ENCODE data around the gene LASP1NB.

Gene LASP1NB

DNA sequence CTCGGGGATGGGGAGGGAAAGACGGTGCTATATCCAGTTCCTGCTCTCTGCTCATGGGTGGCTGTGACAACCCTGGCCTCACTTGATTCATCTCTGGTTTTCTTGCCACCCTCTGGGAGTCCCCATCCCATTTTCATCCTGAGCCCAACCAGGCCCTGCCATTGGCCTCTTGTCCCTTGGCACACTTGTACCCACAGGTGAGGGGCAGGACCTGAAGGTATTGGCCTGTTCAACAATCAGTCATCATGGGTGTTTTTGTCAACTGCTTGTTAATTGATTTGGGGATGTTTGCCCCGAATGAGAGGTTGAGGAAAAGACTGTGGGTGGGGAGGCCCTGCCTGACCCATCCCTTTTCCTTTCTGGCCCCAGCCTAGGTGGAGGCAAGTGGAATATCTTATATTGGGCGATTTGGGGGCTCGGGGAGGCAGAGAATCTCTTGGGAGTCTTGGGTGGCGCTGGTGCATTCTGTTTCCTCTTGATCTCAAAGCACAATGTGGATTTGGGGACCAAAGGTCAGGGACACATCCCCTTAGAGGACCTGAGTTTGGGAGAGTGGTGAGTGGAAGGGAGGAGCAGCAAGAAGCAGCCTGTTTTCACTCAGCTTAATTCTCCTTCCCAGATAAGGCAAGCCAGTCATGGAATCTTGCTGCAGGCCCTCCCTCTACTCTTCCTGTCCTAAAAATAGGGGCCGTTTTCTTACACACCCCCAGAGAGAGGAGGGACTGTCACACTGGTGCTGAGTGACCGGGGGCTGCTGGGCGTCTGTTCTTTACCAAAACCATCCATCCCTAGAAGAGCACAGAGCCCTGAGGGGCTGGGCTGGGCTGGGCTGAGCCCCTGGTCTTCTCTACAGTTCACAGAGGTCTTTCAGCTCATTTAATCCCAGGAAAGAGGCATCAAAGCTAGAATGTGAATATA lies 4.8 kb upstream of the LASP1NB start (continued):
- TF ChIP-seq RXRA (IDR thresholded peaks at IDR 0.05; ENCODE audit: borderline replicate concordance, low read depth) (no peak), EP300 (IDR thresholded peaks at IDR 0.05; ENCODE audit: borderline replicate concordance in 1 of 2, low read depth in 1 of 2, low read length in 1 of 2) (no peak), FOXJ3 (CRISPR knock-in tag; IDR thresholded peaks at IDR 0.05) (no peak)
- TF ChIP-seq, protein P1, sequence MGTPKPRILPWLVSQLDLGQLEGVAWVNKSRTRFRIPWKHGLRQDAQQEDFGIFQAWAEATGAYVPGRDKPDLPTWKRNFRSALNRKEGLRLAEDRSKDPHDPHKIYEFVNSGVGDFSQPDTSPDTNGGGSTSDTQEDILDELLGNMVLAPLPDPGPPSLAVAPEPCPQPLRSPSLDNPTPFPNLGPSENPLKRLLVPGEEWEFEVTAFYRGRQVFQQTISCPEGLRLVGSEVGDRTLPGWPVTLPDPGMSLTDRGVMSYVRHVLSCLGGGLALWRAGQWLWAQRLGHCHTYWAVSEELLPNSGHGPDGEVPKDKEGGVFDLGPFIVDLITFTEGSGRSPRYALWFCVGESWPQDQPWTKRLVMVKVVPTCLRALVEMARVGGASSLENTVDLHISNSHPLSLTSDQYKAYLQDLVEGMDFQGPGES (IDR thresholded peaks at IDR 0.05; ENCODE audit: low read depth, low read length) = no peak

DNA sequence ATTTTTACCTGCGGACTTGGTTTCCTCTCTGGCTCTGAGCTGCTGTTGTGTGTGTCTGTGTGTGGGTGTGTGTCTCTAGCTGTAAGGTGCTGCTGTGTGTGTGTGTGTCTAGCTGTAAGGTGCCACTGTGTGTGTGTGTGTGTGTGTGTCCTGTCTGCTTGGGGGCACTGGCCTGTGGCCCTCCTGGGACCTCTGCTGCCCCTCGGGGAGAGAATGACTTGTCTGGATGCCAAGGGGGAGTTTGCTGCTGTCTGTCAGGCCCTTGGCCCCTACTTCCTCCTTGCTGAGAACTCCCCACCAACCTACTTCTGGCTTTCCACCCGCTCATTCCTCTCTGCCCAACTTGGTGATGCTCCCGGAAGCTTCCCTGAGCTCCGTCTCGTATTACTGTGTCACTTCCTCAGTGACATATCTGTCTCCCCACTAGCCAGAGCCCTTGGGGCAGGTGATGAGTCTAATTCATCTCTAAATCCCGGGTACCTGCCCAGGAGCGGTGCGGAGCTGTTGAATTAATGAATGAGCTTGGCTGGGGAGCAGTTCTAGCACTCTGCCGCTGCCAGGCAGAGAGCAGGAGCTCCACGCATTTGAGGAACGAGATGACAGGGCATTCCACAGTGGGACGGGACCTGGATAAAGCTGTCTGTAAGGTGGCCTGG lies 3.5 kb upstream of the LASP1NB start:
- TF ChIP-seq MEF2A (IDR thresholded peaks at IDR 0.05; ENCODE audit: borderline replicate concordance, low read depth) = no peak
- no peak for TF ChIP-seq TCF12 (IDR thresholded peaks at IDR 0.05)
- no peak for TF ChIP-seq FOXM1 (IDR thresholded peaks at IDR 0.05; ENCODE audit: low read depth)
- H3K9me3 ChIP-seq = no peaks in the 10 kb centered on the region
- peaks cover 51% of the 10 kb centered on the region for H3F3A ChIP-seq (replicated peaks; ENCODE audit: insufficient read depth)
- H3K4me2 ChIP-seq = no peak overlapping the region
- no peaks in the 10 kb centered on the region for H3K27me3 ChIP-seq (ENCODE audit: insufficient read depth)
- H3K9me2 ChIP-seq = no peaks in the 10 kb centered on the region
- no peak overlapping the region for H3K9ac ChIP-seq
- H3K79me2 ChIP-seq (ENCODE audit: insufficient read depth) = 0 out of 2 replicates have a peak, but pooled peaks cover 3% of the 10 kb centered on the region
- DNase-seq = no peak
- H3K27ac ChIP-seq (ENCODE audit: low read depth in 2 of 2, low read length in 1 of 2) = peak overlapping the region; percentile 49 to 67; a peak in 3 of 4 replicates
- H2AFZ ChIP-seq (ENCODE audit: low read depth) = no peak overlapping the region
- WGBS (ENCODE audit: low lambda C conversion rate) = 86% methylated on average over 11 of the region's 13 CpGs
- CTCF ChIA-PET = interaction anchor here (1.2 to 4.1 kb wide), 5 partner anchors 9 to 243 kb away, joined by 3 to 22 read pairs (median 5); no protein-coding TSS in a partner anchor
- H4K20me1 ChIP-seq (ENCODE audit: insufficient read depth) = 0 out of 2 replicates have a peak, but pooled peaks cover 8% of the 10 kb centered on the region
- no peak overlapping the region for H3K4me3 ChIP-seq (ENCODE audit: low read depth in 2 of 2, low read length in 1 of 2)
- peaks cover 16 to 18% of the 10 kb centered on the region in 2 experiments for H3K36me3 ChIP-seq (replicated peaks in 1 of 2; ENCODE audit: control insufficient read depth in 1 of 2, insufficient read depth in 2 of 2, low read length in 1 of 2)
- POLR2A ChIA-PET = no interaction called here
- peaks cover 9 to 27% of the 10 kb centered on the region in 2 experiments; a peak in 2 of 4 replicates for H3K4me1 ChIP-seq (ENCODE audit: control insufficient read depth in 1 of 2, insufficient read depth in 2 of 2, low read depth in 1 of 2, low read length in 1 of 2)

DNA sequence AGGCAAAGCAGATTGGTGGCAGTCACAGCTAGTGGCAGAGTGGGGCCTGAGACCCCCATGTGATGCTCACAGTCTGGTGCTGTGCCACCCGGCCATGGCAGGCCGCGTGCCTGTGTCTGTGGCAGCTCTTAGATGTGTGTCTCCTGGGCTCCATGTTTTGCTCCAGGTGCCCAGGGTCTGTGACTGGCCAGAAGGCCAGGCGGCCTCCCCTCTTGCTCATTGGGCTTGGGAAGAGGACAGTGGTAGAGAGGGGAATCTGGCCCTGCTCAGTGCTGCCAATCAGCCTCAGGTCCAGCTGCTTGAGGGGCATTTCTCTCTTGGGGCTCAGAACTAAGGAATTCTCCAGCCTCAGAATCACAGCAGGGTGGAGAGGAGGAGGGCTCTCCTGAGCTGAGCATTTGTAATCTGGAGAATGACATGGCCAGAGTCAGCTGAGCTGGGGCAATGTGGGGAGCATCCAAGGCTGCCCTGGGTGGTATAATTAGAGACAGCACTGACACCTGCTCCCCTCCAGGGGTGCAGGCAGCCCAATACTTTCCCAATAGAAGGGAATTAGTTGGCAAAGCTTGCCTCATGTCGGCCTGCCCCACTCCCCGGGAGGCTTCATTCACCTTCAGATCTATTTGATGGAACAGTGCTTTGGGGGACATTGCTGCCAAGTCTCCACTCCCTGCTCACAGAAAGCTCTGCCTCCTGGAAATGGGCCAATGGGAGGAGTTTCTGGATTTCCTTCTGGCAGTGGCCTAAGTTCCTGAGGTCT lies 2.7 kb upstream of the LASP1NB start:
- CTCF ChIA-PET = interaction anchor here (1.0 to 4.1 kb wide), 9 partner anchors 10 to 242 kb away, joined by 3 to 22 read pairs (median 4); no protein-coding TSS in a partner anchor
- 0 out of 2 replicates have a peak overlapping the region, but pooled peaks have one; percentile 40 for H3K4me2 ChIP-seq
- TF ChIP-seq, protein P2, sequence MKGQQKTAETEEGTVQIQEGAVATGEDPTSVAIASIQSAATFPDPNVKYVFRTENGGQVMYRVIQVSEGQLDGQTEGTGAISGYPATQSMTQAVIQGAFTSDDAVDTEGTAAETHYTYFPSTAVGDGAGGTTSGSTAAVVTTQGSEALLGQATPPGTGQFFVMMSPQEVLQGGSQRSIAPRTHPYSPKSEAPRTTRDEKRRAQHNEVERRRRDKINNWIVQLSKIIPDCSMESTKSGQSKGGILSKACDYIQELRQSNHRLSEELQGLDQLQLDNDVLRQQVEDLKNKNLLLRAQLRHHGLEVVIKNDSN (IDR thresholded peaks at IDR 0.05; ENCODE audit: borderline replicate concordance, low read depth) = 0 out of 2 replicates have a peak, but pooled peaks have one; percentile 26
- TF ChIP-seq FOXJ3 (CRISPR knock-in tag; IDR thresholded peaks at IDR 0.05) (no peak), SMC3 (IDR thresholded peaks at IDR 0.05; ENCODE audit: low read depth, low read length) (no peak), TCF12 (IDR thresholded peaks at IDR 0.05) (peak; percentile 37; the same call in 1 of the 2 replicates), RXRA (IDR thresholded peaks at IDR 0.05; ENCODE audit: borderline replicate concordance, low read depth) (no peak), NFIC (IDR thresholded peaks at IDR 0.05; ENCODE audit: borderline replicate concordance) (peak; percentile 59; the same call in 1 of the 2 replicates), POLR2AphosphoS5 (IDR thresholded peaks at IDR 0.05; ENCODE audit: low read depth, low read length) (peak; percentile 40; the same call in 1 of the 2 replicates)
- TF ChIP-seq, protein P3, sequence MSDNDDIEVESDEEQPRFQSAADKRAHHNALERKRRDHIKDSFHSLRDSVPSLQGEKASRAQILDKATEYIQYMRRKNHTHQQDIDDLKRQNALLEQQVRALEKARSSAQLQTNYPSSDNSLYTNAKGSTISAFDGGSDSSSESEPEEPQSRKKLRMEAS (IDR thresholded peaks at IDR 0.05; ENCODE audit: low read depth) = no peak
- TF ChIP-seq, protein P4, sequence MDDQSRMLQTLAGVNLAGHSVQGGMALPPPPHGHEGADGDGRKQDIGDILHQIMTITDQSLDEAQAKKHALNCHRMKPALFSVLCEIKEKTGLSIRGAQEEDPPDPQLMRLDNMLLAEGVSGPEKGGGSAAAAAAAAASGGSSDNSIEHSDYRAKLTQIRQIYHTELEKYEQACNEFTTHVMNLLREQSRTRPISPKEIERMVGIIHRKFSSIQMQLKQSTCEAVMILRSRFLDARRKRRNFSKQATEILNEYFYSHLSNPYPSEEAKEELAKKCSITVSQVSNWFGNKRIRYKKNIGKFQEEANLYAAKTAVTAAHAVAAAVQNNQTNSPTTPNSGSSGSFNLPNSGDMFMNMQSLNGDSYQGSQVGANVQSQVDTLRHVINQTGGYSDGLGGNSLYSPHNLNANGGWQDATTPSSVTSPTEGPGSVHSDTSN (IDR thresholded peaks at IDR 0.05) = peak; percentile 32
- no peaks in the 10 kb centered on the region for H3K9me3 ChIP-seq
- no peaks in the 10 kb centered on the region for H3K9me2 ChIP-seq
- peaks cover 9 to 27% of the 10 kb centered on the region in 2 experiments; a peak in 2 of 4 replicates for H3K4me1 ChIP-seq (ENCODE audit: control insufficient read depth in 1 of 2, insufficient read depth in 2 of 2, low read depth in 1 of 2, low read length in 1 of 2)
- peaks cover 52% of the 10 kb centered on the region for H3F3A ChIP-seq (replicated peaks; ENCODE audit: insufficient read depth)
- H3K9ac ChIP-seq = no peak overlapping the region
- H3K27me3 ChIP-seq (ENCODE audit: insufficient read depth) = no peaks in the 10 kb centered on the region
- H3K4me3 ChIP-seq (ENCODE audit: low read depth in 2 of 2, low read length in 1 of 2) = no peak overlapping the region
- 0 out of 2 replicates have a peak, but pooled peaks cover 8% of the 10 kb centered on the region for H4K20me1 ChIP-seq (ENCODE audit: insufficient read depth)
- H3K79me2 ChIP-seq (ENCODE audit: insufficient read depth) = 0 out of 2 replicates have a peak, but pooled peaks cover 1% of the 10 kb centered on the region
- POLR2A ChIA-PET = interaction anchor here (0.6 to 3.8 kb wide), 2 partner anchors 53 to 180 kb away, joined by 3 to 39 read pairs; partner anchors contain the start of gene LASP1
- DNase-seq = peak; percentile 52
- H2AFZ ChIP-seq (ENCODE audit: low read depth) = no peak overlapping the region
- 20% methylated on average over 1 of the region's 6 CpGs for WGBS (ENCODE audit: low lambda C conversion rate)
- H3K36me3 ChIP-seq (replicated peaks in 1 of 2; ENCODE audit: control insufficient read depth in 1 of 2, insufficient read depth in 2 of 2, low read length in 1 of 2) = peaks cover 9 to 17% of the 10 kb centered on the region in 2 experiments
- H3K27ac ChIP-seq (ENCODE audit: low read depth in 2 of 2, low read length in 1 of 2) = peak overlapping the region; percentile 49 to 67; a peak in 3 of 4 replicates

All from SK-N-SH (cell line).